ENCODE measurements around the gene SEZ6. TPM values are rescaled to one million over a fixed set of nuclear protein-coding genes. Genes with fewer than 3 reads are reported as not detected.
A peak's percentile ranks its signal among the peaks of the same experiment; 100 is the strongest.

Gene SEZ6
- total and polyA plus RNA-seq, 2 donors (not counting 1 experiment from before 2014, with no cell fraction given): not detected

- peak overlapping the region; percentile 67 for H3K4me3 Mint-ChIP-seq
- intact Hi-C loops (cut with micrococcal nuclease): no loop called here
These were observed 22.3 kb downstream of the SEZ6 start for GRCh38 chr17:28983286-28984230.

More at GRCh38 chr17:28983286-28984230, 22.3 kb downstream of the SEZ6 start:
- peak overlapping the region in 1 of 2 donors; percentile 79 for H3K27ac ChIP-seq (ENCODE audit: low read length in 2 of 2)
- H3K4me3 ChIP-seq (ENCODE audit: control extremely low read depth in 1 of 5, extremely low read depth in 1 of 5, insufficient read depth in 1 of 5, low read depth in 2 of 5, low read length in 4 of 5): no peak overlapping the region
- H3K79me2 ChIP-seq (ENCODE audit: control insufficient read depth, insufficient read depth, low read length): no peaks in the 10 kb centered on the region
- 71% methylated on average over 1 of the region's 7 CpGs for WGBS (ENCODE audit: insufficient coverage)
- no peak overlapping the region for H3K9ac ChIP-seq (ENCODE audit: low read length)
- DNase-seq (no peak), ATAC-seq (ENCODE audit: low read depth) (no peak)
- Mint-ChIP-seq H3K9me3 (ENCODE audit: insufficient read depth) (no peaks in the 10 kb centered on the region), H3K27ac (peak overlapping the region; percentile 91), H3K27me3 (peaks cover 3% of the 10 kb centered on the region), H3K4me1 (peaks cover 18% of the 10 kb centered on the region)
- TF ChIP-seq CTCF (IDR thresholded peaks at IDR 0.05) (no peak), EZH2 (IDR thresholded peaks at IDR 0.05; ENCODE audit: borderline replicate concordance, insufficient read depth, low read depth, low read length, poor library complexity, severe bottlenecking) (no peak)
- peaks cover 0 to 12% (median 0%) of the 10 kb centered on the region in 3 donors for H3K9me3 ChIP-seq (ENCODE audit: control extremely low read depth in 1 of 3, control insufficient read depth in 2 of 3, insufficient read depth in 1 of 3, low read length in 2 of 3)
- CTCF ChIA-PET: interaction anchor here (1.1 to 2.2 kb wide), 4 partner anchors 16 to 134 kb away, joined by 3 to 13 read pairs (median 4); no protein-coding TSS in a partner anchor
- no peaks in the 10 kb centered on the region for H3K36me3 ChIP-seq (replicated peaks in 1 of 2; ENCODE audit: control extremely low read depth in 1 of 2, control insufficient read depth in 1 of 2, extremely low read depth in 1 of 2, insufficient read depth in 2 of 2, low read length in 1 of 2)
- POLR2A ChIA-PET: no interaction called here
- H3K4me1 ChIP-seq (ENCODE audit: control insufficient read depth in 2 of 2, insufficient read depth in 2 of 2, low read length in 2 of 2): peaks cover 16 to 21% of the 10 kb centered on the region in 2 donors
- H2AFZ ChIP-seq (ENCODE audit: insufficient read depth, low read depth, low read length, poor library complexity, severe bottlenecking): no peak overlapping the region
- H3K27me3 ChIP-seq (replicated peaks in 1 of 4; ENCODE audit: control extremely low read depth in 1 of 4, control insufficient read depth in 3 of 4, insufficient read depth in 4 of 4, low read length in 3 of 4): no peaks in the 10 kb centered on the region
- H4K20me1 ChIP-seq (ENCODE audit: control insufficient read depth, insufficient read depth, low read length, poor library complexity, severe bottlenecking): no peaks in the 10 kb centered on the region
- peak overlapping the region; percentile 29 for H3K4me2 ChIP-seq (replicated peaks; ENCODE audit: low read depth, low read length, poor library complexity, severe bottlenecking)
